B cell (primary cell): Measurements from ENCODE around the gene TPP2. TPM values are rescaled to one million over a fixed set of nuclear protein-coding genes. Genes with fewer than 3 reads are reported as not detected.

Experiments used
- ATAC-seq: fragments of 200-7000 bp; cut with Tn5 transposase; one replicate; pipeline ENCODE4 v1.10.0; 2021; ENCODE audit warnings: low read depth, mild to moderate bottlenecking, moderate number of reproducible peaks, moderate library complexity
- CTCF ChIA-PET: fragments of 350-600 bp; sonication (Branson Sonifier 250); formaldehyde crosslinking; loops from one replicate; lab custom pipeline; 2021; ENCODE audit warnings: antibody characterized with exemption, inconsistent platforms; lab: Charles Lee
- POLR2A ChIA-PET: fragments of 350-600 bp; sonication (Branson Sonifier 250); formaldehyde crosslinking; loops from one replicate; lab custom pipeline; 2021; ENCODE audit warnings: antibody characterized with exemption; lab: Charles Lee
- DNase-seq: peaks from one replicate; pipeline ENCODE4 v3.0.0; 2013
- H2AFZ ChIP-seq: 2 replicates; pipeline ENCODE4 v1.6.1; 2012; ENCODE audit warnings: mild to moderate bottlenecking, low read depth, low read length; ENCODE audit not compliant: insufficient read depth, poor library complexity, severe bottlenecking
- H3K27ac ChIP-seq, 2 donors: 1 replicate in 1 of 2; 2 replicates in 1 of 2; pipeline ENCODE4 v1.5.1; 2012 to 2013; ENCODE audit warnings: low read length in 2 of 2, mild to moderate bottlenecking in 2 of 2, moderate library complexity in 1 of 2
- H3K27me3 ChIP-seq, 4 experiments: fragments of 200-600 bp in 1 of 4; sonication (generic) in 1 of 4; replicated peaks in 1 of 4; 1 replicate in 2 of 4; 2 replicates in 2 of 4; pipeline versions ENCODE4 v1.6.1 to v1.7.0; 2013 to 2016; ENCODE audit warnings: low read length in 3 of 4, mild to moderate bottlenecking in 2 of 4, mixed read lengths in 1 of 4, moderate library complexity in 1 of 4; ENCODE audit not compliant: insufficient read depth in 4 of 4, control insufficient read depth in 3 of 4; ENCODE audit errors: control extremely low read depth in 1 of 4
- H3K36me3 ChIP-seq, 2 experiments: replicated peaks in 1 of 2; 1 replicate in 1 of 2; 2 replicates in 1 of 2; pipeline versions ENCODE4 v1.6.1 to v1.7.1; 2013; ENCODE audit warnings: low read length in 1 of 2; ENCODE audit not compliant: insufficient read depth in 2 of 2, control insufficient read depth in 1 of 2; ENCODE audit errors: control extremely low read depth in 1 of 2, extremely low read depth in 1 of 2
- H3K4me1 ChIP-seq, 2 donors: fragments of 200-600 bp in 1 of 2; sonication (generic) in 1 of 2; 1 replicate in 1 of 2; 2 replicates in 1 of 2; pipeline versions ENCODE4 v1.5.1 to v1.6.1; 2013 to 2017; ENCODE audit warnings: low read length in 2 of 2; ENCODE audit not compliant: control insufficient read depth in 2 of 2, insufficient read depth in 2 of 2
- H3K4me2 ChIP-seq: replicated peaks from 2 replicates; pipeline ENCODE3; 2012; ENCODE audit warnings: mild to moderate bottlenecking, low read depth, low read length; ENCODE audit not compliant: poor library complexity, severe bottlenecking
- H3K4me3 ChIP-seq, 5 experiments: fragments of 200-600 bp in 1 of 5; sonication (generic) in 1 of 5; 1 replicate in 3 of 5; 2 replicates in 2 of 5; pipeline versions ENCODE4 v1.5.1 to v1.7.0; 2011 to 2016; ENCODE audit warnings: low read length in 4 of 5, mild to moderate bottlenecking in 4 of 5, low read depth in 2 of 5, control low read depth in 1 of 5, moderate library complexity in 1 of 5; ENCODE audit not compliant: insufficient read depth in 1 of 5; ENCODE audit errors: control extremely low read depth in 1 of 5, extremely low read depth in 1 of 5
- H3K79me2 ChIP-seq: fragments of 200-600 bp; sonication (generic); one replicate; pipeline ENCODE4 v1.6.0; 2016; ENCODE audit warnings: low read length; ENCODE audit not compliant: control insufficient read depth, insufficient read depth
- H3K9ac ChIP-seq: fragments of 200-600 bp; sonication (generic); 2 replicates; pipeline ENCODE4 v1.6.1; 2017; ENCODE audit warnings: mild to moderate bottlenecking, low read length, moderate library complexity
- H3K9me3 ChIP-seq, 3 donors: one replicate each; pipeline versions ENCODE4 v1.6.1 to v1.7.1; 2013; ENCODE audit warnings: low read length in 2 of 3; ENCODE audit not compliant: control insufficient read depth in 2 of 3, insufficient read depth in 1 of 3; ENCODE audit errors: control extremely low read depth in 1 of 3
- H4K20me1 ChIP-seq: 2 replicates; pipeline ENCODE4 v1.6.0; 2012; ENCODE audit warnings: mild to moderate bottlenecking, low read length; ENCODE audit not compliant: insufficient read depth, control insufficient read depth, poor library complexity, severe bottlenecking
- H3K27ac Mint-ChIP-seq: one replicate; pipeline ENCODE4 v1.8.0; 2021; ENCODE audit warnings: mixed read lengths
- H3K27me3 Mint-ChIP-seq: one replicate; pipeline ENCODE4 v1.8.0; 2021; ENCODE audit warnings: mixed read lengths
- H3K4me1 Mint-ChIP-seq: one replicate; pipeline ENCODE4 v1.8.0; 2021; ENCODE audit warnings: mixed read lengths
- H3K4me3 Mint-ChIP-seq: one replicate; pipeline ENCODE4 v1.8.0; 2021; ENCODE audit warnings: mixed read lengths
- H3K9me3 Mint-ChIP-seq: one replicate; pipeline ENCODE4 v1.8.0; 2022; ENCODE audit warnings: mixed read lengths; ENCODE audit not compliant: insufficient read depth
- CTCF ChIP-seq: fragments of 200-600 bp; IDR thresholded peaks from one replicate; pipeline ENCODE4 v1.8.0; 2022; ENCODE audit warnings: antibody characterized with exemption, mild to moderate bottlenecking
- EZH2 ChIP-seq: IDR thresholded peaks from 2 replicates; pipeline ENCODE4 v1.6.1; 2012; ENCODE audit warnings: borderline replicate concordance, low read depth, mild to moderate bottlenecking, moderate library complexity, low read length; ENCODE audit not compliant: insufficient read depth, poor library complexity, severe bottlenecking
- WGBS: methylation state at CpG from one replicate; pipeline ENCODE4 v1.1.5; 2013; ENCODE audit warnings: missing lambda C conversion rate; ENCODE audit not compliant: insufficient coverage; 5-methylcytosine and 5-hydroxymethylcytosine counted together
- intact Hi-C: fragments of 100-400 bp; cut with micrococcal nuclease; formaldehyde crosslinking; loops from one replicate; pipeline ENCODE4 v1.10.0; 2022
- polyA plus RNA-seq: library from polyadenylated mRNA; depleted of rRNA; stranded (reverse); fragments of >200 nt; gene quantifications from 2 replicates; pipeline ENCODE4 v1.2.3, GENCODE V29; 2012
- total RNA-seq, 2 donors: library from RNA; stranded (reverse); fragments of 120-200 nt in 1 of 2; gene quantifications; 1 replicate in 1 of 2; 2 replicates in 1 of 2; pipeline versions ENCODE4 v1.2.3 to v1.2.4, GENCODE V29; 2013 to 2022

TPP2 gene
- total and polyA plus RNA-seq, 2 donors (not counting 1 experiment from before 2014, with no cell fraction given), result 22.1 to 51.1 TPM

GRCh38 chr13:102591988-102592781 lies 4.6 kb upstream of the TPP2 start:
- H4K20me1 ChIP-seq, result no peaks in the 10 kb centered on the region
- H3K27ac Mint-ChIP-seq, result peak overlapping the region; percentile 91
- POLR2A ChIA-PET, result interaction anchor here (1.2 to 1.5 kb wide), 3 partner anchors 208 to 255 kb away, joined by 3 to 10 read pairs (median 5); partner anchors contain the start of gene ERCC5

More at GRCh38 chr13:102591988-102592781, 4.6 kb upstream of the TPP2 start:
- intact Hi-C loops, result loop anchor here (1.0 kb wide), 2 partner anchors 181 to 255 kb away; partner anchors contain the start of gene TEX30
- Histone ChIP-seq H3K9ac (peak overlapping the region; percentile 89), H3K4me2 (peak overlapping the region; percentile 95), H3K9me3 (no peaks in the 10 kb centered on the region), H3K27me3 (no peaks in the 10 kb centered on the region), H2AFZ (peak overlapping the region; percentile 98), H3K36me3 (no peaks in the 10 kb centered on the region), H3K4me3 (peak overlapping the region; percentile 69 to 97 (median 77)), H3K27ac (peak overlapping the region; percentile 43 to 69), H3K79me2 (peaks cover 13% of the 10 kb centered on the region), H3K4me1 (peaks cover 10 to 11% of the 10 kb centered on the region in 2 donors)
- CTCF ChIA-PET, result interaction anchor here (0.8 to 5.6 kb wide), 19 partner anchors 9 to 278 kb away, joined by 3 to 63 read pairs (median 4); partner anchors contain the start of genes ERCC5 and TEX30
- ATAC-seq (peak; percentile 6), DNase-seq (peak; percentile 79)
- Mint-ChIP-seq H3K4me1 (peaks cover 28% of the 10 kb centered on the region), H3K9me3 (no peaks in the 10 kb centered on the region), H3K27me3 (no peaks in the 10 kb centered on the region), H3K4me3 (peak overlapping the region; percentile 94)
- WGBS, result 2% methylated on average over 33 of the region's 36 CpGs
- TF ChIP-seq CTCF (peak; percentile 76), EZH2 (no peak)
